Astrocyte (in vitro differentiated cells and primary cell): Measurements from ENCODE around the gene RFLNA.

Source experiments
- CTCF ChIP-seq: IDR thresholded peaks from 2 replicates; pipeline ENCODE4 v1.5.1; 2011; ENCODE audit warnings: low read depth, mild to moderate bottlenecking, inconsistent platforms, low read length, moderate library complexity; ENCODE audit not compliant: insufficient read depth
- EZH2 ChIP-seq: IDR thresholded peaks from 2 replicates; pipeline ENCODE4 v1.6.1; 2012; ENCODE audit warnings: mild to moderate bottlenecking, low read length, inconsistent platforms; ENCODE audit not compliant: insufficient read depth

- TF ChIP-seq CTCF (no peak), EZH2 (no peak)
These were observed 15.3 kb downstream of the RFLNA start for GRCh38 chr12:124310178-124310577.
